HEK293 (cell line): Measurements from ENCODE around the gene SPOCK1.

Source experiments
- CTCF ChIA-PET: fragments of 350-600 bp; formaldehyde crosslinking; extraction: SDS; loops from one replicate; lab custom pipeline; 2021; ENCODE audit warnings: antibody characterized with exemption; lab: Yijun Ruan, JAX
- POLR2A ChIA-PET: fragments of 300-600 bp; formaldehyde crosslinking; extraction: SDS; loops from one replicate; lab custom pipeline; 2020; ENCODE audit warnings: antibody characterized with exemption, inconsistent platforms; lab: Yijun Ruan, JAX
- H3K27ac ChIP-seq: fragments of 200-500 bp; sonication (Bioruptor generic); 2 replicates; pipeline ENCODE4 v1.5.1; 2014; ENCODE audit warnings: low read depth, low read length, control low read depth, inconsistent platforms; ENCODE audit errors: extremely low read depth
- H3K36me3 ChIP-seq, 2 experiments: fragments of 200-500 bp in 1 of 2; sonication (Bioruptor generic) in 1 of 2; 1 replicate in 1 of 2; 2 replicates in 1 of 2; pipeline ENCODE4 v1.5.1; 2014 to 2017; ENCODE audit warnings: inconsistent platforms in 2 of 2, low read length in 2 of 2; ENCODE audit not compliant: control insufficient read depth in 2 of 2, insufficient read depth in 1 of 2
- H3K4me1 ChIP-seq: fragments of 200-500 bp; sonication (Bioruptor generic); 2 replicates; pipeline ENCODE4 v1.5.1; 2014; ENCODE audit warnings: mild to moderate bottlenecking, low read length, inconsistent platforms; ENCODE audit not compliant: control insufficient read depth, insufficient read depth
- H3K4me3 ChIP-seq: 2 replicates; pipeline ENCODE4 v1.5.1; 2011; ENCODE audit warnings: low read depth, mild to moderate bottlenecking, control low read depth, low read length, moderate library complexity
- H3K9me3 ChIP-seq: fragments of 200-500 bp; sonication (Bioruptor generic); 2 replicates; pipeline ENCODE4 v1.5.1; 2014; ENCODE audit warnings: low read depth, low read length, inconsistent platforms; ENCODE audit not compliant: control insufficient read depth, insufficient read depth
- ATF2 ChIP-seq: fragments of 450-650 bp; formaldehyde crosslinking; IDR thresholded peaks from 2 replicates; pipeline ENCODE4 v1.5.1; 2016; ENCODE audit warnings: missing biosample characterization, missing genetic modification characterization, low read depth
- SP2 ChIP-seq: fragments of 450-650 bp; formaldehyde crosslinking; IDR thresholded peaks from 2 replicates; pipeline ENCODE4 v1.5.1; 2016; ENCODE audit warnings: missing biosample characterization, missing genetic modification characterization
- SP7 ChIP-seq: fragments of 450-650 bp; formaldehyde crosslinking; IDR thresholded peaks from 2 replicates; pipeline ENCODE4 v1.5.1; 2016; ENCODE audit warnings: missing biosample characterization, missing genetic modification characterization
- TCF7L2 ChIP-seq: IDR thresholded peaks from 2 replicates; pipeline ENCODE4 v1.6.1; 2011; ENCODE audit warnings: low read depth, mild to moderate bottlenecking, inconsistent platforms, low read length, moderate library complexity, borderline replicate concordance
- YY2 ChIP-seq: fragments of 450-650 bp; formaldehyde crosslinking; IDR thresholded peaks from 2 replicates; pipeline ENCODE4 v1.5.1; 2016; ENCODE audit warnings: missing biosample characterization, missing genetic modification characterization
- ZBTB1 ChIP-seq: fragments of 450-650 bp; formaldehyde crosslinking; IDR thresholded peaks from 2 replicates; pipeline ENCODE4 v1.5.1; 2016; ENCODE audit warnings: missing biosample characterization, missing genetic modification characterization
- ZBTB17 ChIP-seq: fragments of 450-650 bp; formaldehyde crosslinking; IDR thresholded peaks from 2 replicates; pipeline ENCODE4 v1.5.1; 2016; ENCODE audit warnings: missing biosample characterization, missing genetic modification characterization
- ZBTB21 ChIP-seq: fragments of 450-650 bp; formaldehyde crosslinking; IDR thresholded peaks from 2 replicates; pipeline ENCODE4 v1.5.1; 2017; ENCODE audit warnings: missing biosample characterization, missing genetic modification characterization
- ZBTB48 ChIP-seq: fragments of 450-650 bp; formaldehyde crosslinking; IDR thresholded peaks from 2 replicates; pipeline ENCODE4 v1.5.1; 2016; ENCODE audit warnings: missing biosample characterization, missing genetic modification characterization
- ZBTB7A ChIP-seq: fragments of 450-650 bp; formaldehyde crosslinking; IDR thresholded peaks from 2 replicates; pipeline ENCODE4 v1.5.1; 2016; ENCODE audit warnings: low read depth, missing biosample characterization, missing genetic modification characterization
- ZBTB8A ChIP-seq: fragments of 450-650 bp; formaldehyde crosslinking; IDR thresholded peaks from 2 replicates; pipeline ENCODE4 v1.5.1; 2016; ENCODE audit warnings: missing biosample characterization, missing genetic modification characterization
- ZEB2 ChIP-seq: fragments of 450-650 bp; formaldehyde crosslinking; IDR thresholded peaks from 2 replicates; pipeline ENCODE4 v1.5.1; 2016; ENCODE audit warnings: missing biosample characterization, missing genetic modification characterization
- ZFHX2 ChIP-seq: fragments of 450-650 bp; formaldehyde crosslinking; conservative IDR thresholded peaks from 2 replicates; pipeline ENCODE4 v1.5.1; 2016; ENCODE audit warnings: missing biosample characterization, missing genetic modification characterization
- ZIC2 ChIP-seq: fragments of 450-650 bp; formaldehyde crosslinking; IDR thresholded peaks from 2 replicates; pipeline ENCODE4 v1.5.1; 2016; ENCODE audit warnings: missing biosample characterization, missing genetic modification characterization
- ZNF133 ChIP-seq: fragments of 450-650 bp; formaldehyde crosslinking; IDR thresholded peaks from 2 replicates; pipeline ENCODE4 v1.5.1; 2016; ENCODE audit warnings: missing biosample characterization, missing genetic modification characterization
- ZNF184 ChIP-seq: fragments of 450-650 bp; IDR thresholded peaks from 2 replicates; pipeline ENCODE4 v1.5.1; 2018; ENCODE audit warnings: missing biosample characterization, mild to moderate bottlenecking, missing genetic modification characterization
- ZNF221 ChIP-seq: fragments of 450-650 bp; formaldehyde crosslinking; IDR thresholded peaks from 2 replicates; pipeline ENCODE4 v1.5.1; 2017; ENCODE audit warnings: missing biosample characterization, missing genetic modification characterization, borderline replicate concordance
- ZNF354C ChIP-seq: fragments of 450-650 bp; formaldehyde crosslinking; IDR thresholded peaks from 2 replicates; pipeline ENCODE4 v1.5.1; 2016; ENCODE audit warnings: missing biosample characterization, missing genetic modification characterization, low read depth, borderline replicate concordance
- ZNF37A ChIP-seq: fragments of 450-650 bp; IDR thresholded peaks from 2 replicates; pipeline ENCODE4 v1.5.1; 2018; ENCODE audit warnings: missing biosample characterization, missing genetic modification characterization
- ZNF416 ChIP-seq: fragments of 450-650 bp; formaldehyde crosslinking; IDR thresholded peaks from 2 replicates; pipeline ENCODE4 v1.5.1; 2016; ENCODE audit warnings: missing biosample characterization, missing genetic modification characterization
- ZNF433 ChIP-seq: fragments of 450-650 bp; formaldehyde crosslinking; IDR thresholded peaks from 2 replicates; pipeline ENCODE4 v1.5.1; 2016; ENCODE audit warnings: missing biosample characterization, missing genetic modification characterization, low read depth
- ZNF521 ChIP-seq: fragments of 450-650 bp; formaldehyde crosslinking; IDR thresholded peaks from 2 replicates; pipeline ENCODE4 v1.5.1; 2017; ENCODE audit warnings: missing biosample characterization, mild to moderate bottlenecking, missing genetic modification characterization
- ZNF549 ChIP-seq: fragments of 450-650 bp; IDR thresholded peaks from 2 replicates; pipeline ENCODE4 v1.5.1; 2018; ENCODE audit warnings: missing biosample characterization, missing genetic modification characterization, mild to moderate bottlenecking, inconsistent platforms, moderate library complexity
- ZNF626 ChIP-seq: fragments of 450-650 bp; sonication (Bioruptor Pico); formaldehyde crosslinking; IDR thresholded peaks from 2 replicates; pipeline ENCODE4 v1.5.1; 2018; ENCODE audit warnings: missing biosample characterization, missing genetic modification characterization, inconsistent platforms
- ZNF629 ChIP-seq: fragments of 450-650 bp; formaldehyde crosslinking; IDR thresholded peaks from 2 replicates; pipeline ENCODE4 v1.5.1; 2017; ENCODE audit warnings: missing biosample characterization, missing genetic modification characterization
- ZNF670 ChIP-seq: fragments of 450-650 bp; formaldehyde crosslinking; IDR thresholded peaks from 2 replicates; pipeline ENCODE4 v1.5.1; 2016; ENCODE audit warnings: missing biosample characterization, missing genetic modification characterization, low read depth
- ZNF777 ChIP-seq: fragments of 450-650 bp; formaldehyde crosslinking; IDR thresholded peaks from 2 replicates; pipeline ENCODE4 v1.5.1; 2017; ENCODE audit warnings: missing biosample characterization, missing genetic modification characterization, borderline replicate concordance
- TF ChIP-seq, protein P1 (sequence below): fragments of 450-650 bp; formaldehyde crosslinking; IDR thresholded peaks from 2 replicates; pipeline ENCODE4 v1.5.1; 2017; ENCODE audit warnings: missing biosample characterization, missing genetic modification characterization
- TF ChIP-seq, protein P2 (sequence below): fragments of 450-650 bp; formaldehyde crosslinking; conservative IDR thresholded peaks from 2 replicates; pipeline ENCODE4 v1.5.1; 2016; ENCODE audit warnings: low read depth, missing biosample characterization, missing genetic modification characterization
- TF ChIP-seq, protein P3 (sequence below): fragments of 450-650 bp; formaldehyde crosslinking; IDR thresholded peaks from 2 replicates; pipeline ENCODE4 v1.5.1; 2016; ENCODE audit warnings: missing biosample characterization, missing genetic modification characterization

The SPOCK1 gene

GRCh38 chr5:137264041-137264440 lies 235.1 kb downstream of the SPOCK1 start:
- Histone ChIP-seq H3K4me1 (no peaks in the 10 kb centered on the region), H3K36me3 (no peaks in the 10 kb centered on the region), H3K27ac (no peak overlapping the region), H3K4me3 (no peak overlapping the region), H3K9me3 (no peaks in the 10 kb centered on the region)
- POLR2A ChIA-PET = no interaction called here
- CTCF ChIA-PET = interaction anchor here (0.6 to 1.7 kb wide), 2 partner anchors 56 to 111 kb away, joined by 4 to 5 read pairs; no protein-coding TSS in a partner anchor
- TF ChIP-seq TCF7L2 = no peak
- no peak for TF ChIP-seq ZNF670 (tag by site-specific recombination)
- no peak for TF ChIP-seq ZNF777 (tag by site-specific recombination)
- TF ChIP-seq ZNF549 = no peak
- no peak for TF ChIP-seq ZNF354C (tag by site-specific recombination)
- 0 out of 2 replicates have a peak, but pooled peaks have one; percentile 26 for TF ChIP-seq ZEB2 (tag by site-specific recombination)
- TF ChIP-seq ZBTB21 (tag by site-specific recombination) = peak; percentile 80
- TF ChIP-seq ZNF629 (tag by site-specific recombination) = peak; percentile 52; the same call in 1 of the 2 replicates
- TF ChIP-seq ZNF433 (tag by site-specific recombination) = no peak
- TF ChIP-seq ZBTB7A (tag by site-specific recombination) = no peak
- TF ChIP-seq YY2 (tag by site-specific recombination) = no peak
- TF ChIP-seq, protein P1, sequence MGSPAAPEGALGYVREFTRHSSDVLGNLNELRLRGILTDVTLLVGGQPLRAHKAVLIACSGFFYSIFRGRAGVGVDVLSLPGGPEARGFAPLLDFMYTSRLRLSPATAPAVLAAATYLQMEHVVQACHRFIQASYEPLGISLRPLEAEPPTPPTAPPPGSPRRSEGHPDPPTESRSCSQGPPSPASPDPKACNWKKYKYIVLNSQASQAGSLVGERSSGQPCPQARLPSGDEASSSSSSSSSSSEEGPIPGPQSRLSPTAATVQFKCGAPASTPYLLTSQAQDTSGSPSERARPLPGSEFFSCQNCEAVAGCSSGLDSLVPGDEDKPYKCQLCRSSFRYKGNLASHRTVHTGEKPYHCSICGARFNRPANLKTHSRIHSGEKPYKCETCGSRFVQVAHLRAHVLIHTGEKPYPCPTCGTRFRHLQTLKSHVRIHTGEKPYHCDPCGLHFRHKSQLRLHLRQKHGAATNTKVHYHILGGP (tag by site-specific recombination) = no peak
- no peak for TF ChIP-seq ZNF221
- no peak for TF ChIP-seq ZFHX2
- 0 out of 2 replicates have a peak, but pooled peaks have one; percentile 44 for TF ChIP-seq ZNF184 (tag by site-specific recombination)
- peak; percentile 53 for TF ChIP-seq SP7 (tag by site-specific recombination)
- TF ChIP-seq ATF2 (tag by site-specific recombination) = 0 out of 2 replicates have a peak, but pooled peaks have one; percentile 26
- no peak for TF ChIP-seq ZBTB1 (tag by site-specific recombination)
- TF ChIP-seq ZBTB48 (tag by site-specific recombination) = no peak
- TF ChIP-seq ZIC2 (tag by site-specific recombination) = no peak
- no peak for TF ChIP-seq SP2 (tag by site-specific recombination)

- POLR2A ChIA-PET = no interaction called here
These were observed 235.6 kb downstream of the SPOCK1 start for GRCh38 chr5:137263371-137264005.

More at GRCh38 chr5:137263371-137264005, 235.6 kb downstream of the SPOCK1 start:
- TF ChIP-seq ZNF37A (tag by site-specific recombination) (no peak), ZBTB8A (no peak), ZNF521 (tag by site-specific recombination) (no peak), ZBTB17 (tag by site-specific recombination) (no peak), ZNF549 (no peak), ZNF626 (tag by site-specific recombination) (no peak), ZNF133 (no peak), ZNF416 (tag by site-specific recombination) (no peak)
- TF ChIP-seq, protein P2, sequence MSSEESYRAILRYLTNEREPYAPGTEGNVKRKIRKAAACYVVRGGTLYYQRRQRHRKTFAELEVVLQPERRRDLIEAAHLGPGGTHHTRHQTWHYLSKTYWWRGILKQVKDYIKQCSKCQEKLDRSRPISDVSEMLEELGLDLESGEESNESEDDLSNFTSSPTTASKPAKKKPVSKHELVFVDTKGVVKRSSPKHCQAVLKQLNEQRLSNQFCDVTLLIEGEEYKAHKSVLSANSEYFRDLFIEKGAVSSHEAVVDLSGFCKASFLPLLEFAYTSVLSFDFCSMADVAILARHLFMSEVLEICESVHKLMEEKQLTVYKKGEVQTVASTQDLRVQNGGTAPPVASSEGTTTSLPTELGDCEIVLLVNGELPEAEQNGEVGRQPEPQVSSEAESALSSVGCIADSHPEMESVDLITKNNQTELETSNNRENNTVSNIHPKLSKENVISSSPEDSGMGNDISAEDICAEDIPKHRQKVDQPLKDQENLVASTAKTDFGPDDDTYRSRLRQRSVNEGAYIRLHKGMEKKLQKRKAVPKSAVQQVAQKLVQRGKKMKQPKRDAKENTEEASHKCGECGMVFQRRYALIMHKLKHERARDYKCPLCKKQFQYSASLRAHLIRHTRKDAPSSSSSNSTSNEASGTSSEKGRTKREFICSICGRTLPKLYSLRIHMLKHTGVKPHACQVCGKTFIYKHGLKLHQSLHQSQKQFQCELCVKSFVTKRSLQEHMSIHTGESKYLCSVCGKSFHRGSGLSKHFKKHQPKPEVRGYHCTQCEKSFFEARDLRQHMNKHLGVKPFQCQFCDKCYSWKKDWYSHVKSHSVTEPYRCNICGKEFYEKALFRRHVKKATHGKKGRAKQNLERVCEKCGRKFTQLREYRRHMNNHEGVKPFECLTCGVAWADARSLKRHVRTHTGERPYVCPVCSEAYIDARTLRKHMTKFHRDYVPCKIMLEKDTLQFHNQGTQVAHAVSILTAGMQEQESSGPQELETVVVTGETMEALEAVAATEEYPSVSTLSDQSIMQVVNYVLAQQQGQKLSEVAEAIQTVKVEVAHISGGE (tag by site-specific recombination) = no peak
- TF ChIP-seq, protein P3, sequence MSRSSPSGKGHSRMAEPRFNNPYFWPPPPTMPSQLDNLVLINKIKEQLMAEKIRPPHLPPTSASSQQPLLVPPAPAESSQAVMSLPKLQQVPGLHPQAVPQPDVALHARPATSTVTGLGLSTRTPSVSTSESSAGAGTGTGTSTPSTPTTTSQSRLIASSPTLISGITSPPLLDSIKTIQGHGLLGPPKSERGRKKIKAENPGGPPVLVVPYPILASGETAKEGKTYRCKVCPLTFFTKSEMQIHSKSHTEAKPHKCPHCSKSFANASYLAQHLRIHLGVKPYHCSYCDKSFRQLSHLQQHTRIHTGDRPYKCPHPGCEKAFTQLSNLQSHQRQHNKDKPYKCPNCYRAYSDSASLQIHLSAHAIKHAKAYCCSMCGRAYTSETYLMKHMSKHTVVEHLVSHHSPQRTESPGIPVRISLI = no peak
- no peak overlapping the region for H3K27ac ChIP-seq
- H3K36me3 ChIP-seq = no peaks in the 10 kb centered on the region
- CTCF ChIA-PET = no interaction called here
- H3K9me3 ChIP-seq = no peaks in the 10 kb centered on the region
- no peaks in the 10 kb centered on the region for H3K4me1 ChIP-seq
- H3K4me3 ChIP-seq = no peak overlapping the region
